Upper lobe of left lung (tissue), 4 donors: ENCODE data around the gene TBCCD1.

ENCODE experiments used
- EP300 ChIP-seq, 4 donors: sonication (generic); formaldehyde crosslinking; IDR thresholded peaks; one replicate each; pipeline ENCODE4 v1.5.1; 2017; ENCODE audit warnings: antibody characterized with exemption in 4 of 4, control low read depth in 2 of 4
- POLR2A ChIP-seq, 4 donors: fragments of 450-650 bp; IDR thresholded peaks; one replicate each; pipeline ENCODE4 v1.5.1; 2016 to 2017; ENCODE audit warnings: antibody characterized with exemption in 4 of 4, mild to moderate bottlenecking in 2 of 4
- POLR2AphosphoS5 ChIP-seq, 2 donors: sonication (generic); formaldehyde crosslinking; IDR thresholded peaks; one replicate each; pipeline ENCODE4 v1.5.1; 2017; ENCODE audit warnings: antibody characterized with exemption in 2 of 2
- TF ChIP-seq, protein P1 (sequence below), 6 experiments: fragments of 450-650 bp in 4 of 6; fragments of 200-600 bp in 2 of 6; sonication (generic) in 2 of 6; IDR thresholded peaks; one replicate each; pipeline ENCODE4 v1.5.1; 2016 to 2019; ENCODE audit warnings: antibody characterized with exemption in 6 of 6

DNA sequence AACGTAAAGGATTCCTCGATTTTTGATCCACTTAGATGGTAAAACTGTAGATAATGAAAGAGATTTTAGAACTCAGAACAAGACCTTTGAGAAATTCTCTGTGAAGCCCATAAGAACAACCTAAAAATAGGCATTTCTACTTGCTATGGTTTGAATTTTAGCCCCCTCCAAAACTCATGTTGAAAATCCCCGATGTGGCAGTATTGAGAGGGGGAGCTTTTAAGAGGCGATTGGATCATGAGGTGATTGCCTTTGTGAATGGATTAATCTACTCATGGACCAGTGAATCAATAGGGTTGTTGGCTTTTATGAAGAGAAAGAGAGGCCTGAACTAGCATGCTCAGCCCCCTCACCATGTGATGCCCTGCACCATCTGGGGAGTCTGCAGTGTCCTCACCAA lies 25.5 kb upstream of the TBCCD1 start:
- TF ChIP-seq, protein P1, sequence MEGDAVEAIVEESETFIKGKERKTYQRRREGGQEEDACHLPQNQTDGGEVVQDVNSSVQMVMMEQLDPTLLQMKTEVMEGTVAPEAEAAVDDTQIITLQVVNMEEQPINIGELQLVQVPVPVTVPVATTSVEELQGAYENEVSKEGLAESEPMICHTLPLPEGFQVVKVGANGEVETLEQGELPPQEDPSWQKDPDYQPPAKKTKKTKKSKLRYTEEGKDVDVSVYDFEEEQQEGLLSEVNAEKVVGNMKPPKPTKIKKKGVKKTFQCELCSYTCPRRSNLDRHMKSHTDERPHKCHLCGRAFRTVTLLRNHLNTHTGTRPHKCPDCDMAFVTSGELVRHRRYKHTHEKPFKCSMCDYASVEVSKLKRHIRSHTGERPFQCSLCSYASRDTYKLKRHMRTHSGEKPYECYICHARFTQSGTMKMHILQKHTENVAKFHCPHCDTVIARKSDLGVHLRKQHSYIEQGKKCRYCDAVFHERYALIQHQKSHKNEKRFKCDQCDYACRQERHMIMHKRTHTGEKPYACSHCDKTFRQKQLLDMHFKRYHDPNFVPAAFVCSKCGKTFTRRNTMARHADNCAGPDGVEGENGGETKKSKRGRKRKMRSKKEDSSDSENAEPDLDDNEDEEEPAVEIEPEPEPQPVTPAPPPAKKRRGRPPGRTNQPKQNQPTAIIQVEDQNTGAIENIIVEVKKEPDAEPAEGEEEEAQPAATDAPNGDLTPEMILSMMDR (IDR thresholded peaks at IDR 0.05): no peak
- TF ChIP-seq EP300 (IDR thresholded peaks at IDR 0.05) (no peak), POLR2A (IDR thresholded peaks at IDR 0.05) (no peak), POLR2AphosphoS5 (IDR thresholded peaks at IDR 0.05) (no peak)
